IMR-90 (cell line): ENCODE results near the gene METTL17. TPM values are rescaled to one million over a fixed set of nuclear protein-coding genes. Genes with fewer than 3 reads are reported as not detected.

Experiments used
- ATAC-seq: fragments of 200-7000 bp; cut with Tn5 transposase; 2 replicates; pipeline ENCODE4 v1.9.1; 2020; ENCODE audit warnings: low read depth, mild to moderate bottlenecking, moderate library complexity
- BruUV-seq: library from RNA; stranded (reverse); fragments of 400-500 nt; replicated peaks from 2 replicates; lab custom pipeline; 2021; lab: Mats Ljungman, UMichigan
- CTCF ChIA-PET: fragments of 300-600 bp; formaldehyde crosslinking; extraction: SDS; loops from one replicate; lab custom pipeline; 2021; ENCODE audit warnings: antibody characterized with exemption; lab: Yijun Ruan, JAX
- POLR2A ChIA-PET: fragments of 300-600 bp; sonication (Branson Sonifier 250); formaldehyde crosslinking; loops from one replicate; lab custom pipeline; 2022; ENCODE audit warnings: antibody characterized with exemption; ENCODE audit not compliant: unreplicated experiment; lab: Charles Lee
- DNase-seq: peaks from one replicate; pipeline ENCODE4 v3.0.0; 2013
- H2AFZ ChIP-seq: replicated peaks from 2 replicates; pipeline ENCODE3; 2013; ENCODE audit warnings: low read length, mild to moderate bottlenecking; ENCODE audit not compliant: poor library complexity
- H2AK5ac ChIP-seq: 2 replicates; pipeline ENCODE4 v1.6.1; 2013; ENCODE audit warnings: low read depth, low read length, inconsistent platforms
- H2AK9ac ChIP-seq: replicated peaks from 2 replicates; pipeline ENCODE3; 2013; ENCODE audit warnings: mild to moderate bottlenecking, low read depth, low read length, moderate library complexity; ENCODE audit not compliant: poor library complexity
- H2BK120ac ChIP-seq: 2 replicates; pipeline ENCODE4 v1.6.1; 2013; ENCODE audit warnings: low read depth, low read length, inconsistent platforms
- H2BK15ac ChIP-seq: 3 replicates; pipeline ENCODE4 v1.6.1; 2013; ENCODE audit warnings: low read depth, low read length, inconsistent platforms
- H2BK20ac ChIP-seq: 2 replicates; pipeline ENCODE4 v1.6.1; 2013; ENCODE audit warnings: low read depth, mild to moderate bottlenecking, inconsistent platforms, low read length, moderate library complexity
- H2BK5ac ChIP-seq: 2 replicates; pipeline ENCODE4 v1.6.1; 2013; ENCODE audit warnings: mild to moderate bottlenecking, low read depth, low read length, inconsistent platforms; ENCODE audit not compliant: poor library complexity, severe bottlenecking
- H3K14ac ChIP-seq: replicated peaks from 2 replicates; pipeline ENCODE4 v1.6.1; 2013; ENCODE audit warnings: low read depth, low read length, inconsistent platforms
- H3K18ac ChIP-seq: 2 replicates; pipeline ENCODE4 v1.6.1; 2013; ENCODE audit warnings: low read depth, low read length, control low read depth
- H3K23ac ChIP-seq: 2 replicates; pipeline ENCODE4 v1.6.1; 2013; ENCODE audit warnings: low read depth, low read length, inconsistent platforms
- H3K27ac ChIP-seq: 2 replicates; pipeline ENCODE4 v1.5.1; 2013; ENCODE audit warnings: mild to moderate bottlenecking, control low read depth, low read length; ENCODE audit not compliant: insufficient read depth
- H3K27me3 ChIP-seq: 2 replicates; pipeline ENCODE4 v1.6.1; 2013; ENCODE audit warnings: low read length; ENCODE audit not compliant: control insufficient read depth, insufficient read depth
- H3K36me3 ChIP-seq: 2 replicates; pipeline ENCODE4 v1.6.1; 2013; ENCODE audit warnings: low read length, mixed read lengths; ENCODE audit not compliant: control insufficient read depth, insufficient read depth
- H3K4ac ChIP-seq: 2 replicates; pipeline ENCODE4 v1.6.1; 2013; ENCODE audit warnings: low read depth, low read length, inconsistent platforms
- H3K4me1 ChIP-seq: 2 replicates; pipeline ENCODE4 v1.6.1; 2013; ENCODE audit warnings: low read length, mixed read lengths; ENCODE audit not compliant: control insufficient read depth, insufficient read depth
- H3K4me2 ChIP-seq: 2 replicates; pipeline ENCODE4 v1.6.1; 2013; ENCODE audit warnings: low read depth, mild to moderate bottlenecking, control low read depth, low read length, moderate library complexity
- H3K4me3 ChIP-seq: 2 replicates; pipeline ENCODE4 v1.5.1; 2013; ENCODE audit warnings: low read depth, mild to moderate bottlenecking, control low read depth, low read length, moderate library complexity; ENCODE audit not compliant: insufficient read depth
- H3K56ac ChIP-seq: 2 replicates; pipeline ENCODE4 v1.6.1; 2013; ENCODE audit warnings: low read length, inconsistent platforms; ENCODE audit not compliant: insufficient read depth; ENCODE audit errors: extremely low read depth
- H3K79me1 ChIP-seq, 2 experiments: 2 replicates each; pipeline ENCODE4 v1.6.1; 2013; ENCODE audit warnings: low read length in 2 of 2, inconsistent platforms in 1 of 2, low read depth in 1 of 2
- H3K9ac ChIP-seq: 2 replicates; pipeline ENCODE4 v1.6.1; 2013; ENCODE audit warnings: low read depth, low read length, control low read depth
- H3K9me1 ChIP-seq: 2 replicates; pipeline ENCODE4 v1.6.1; 2013; ENCODE audit warnings: low read length, inconsistent platforms; ENCODE audit not compliant: insufficient read depth
- H3K9me3 ChIP-seq: 2 replicates; pipeline ENCODE4 v1.6.1; 2013; ENCODE audit warnings: low read length; ENCODE audit not compliant: control insufficient read depth, insufficient read depth
- H4K20me1 ChIP-seq: 2 replicates; pipeline ENCODE4 v1.6.1; 2013; ENCODE audit warnings: low read length, inconsistent platforms; ENCODE audit not compliant: insufficient read depth
- H4K5ac ChIP-seq: 2 replicates; pipeline ENCODE4 v1.6.1; 2013; ENCODE audit warnings: mild to moderate bottlenecking, low read depth, low read length, control low read depth
- H4K8ac ChIP-seq, 2 experiments: 2 replicates each; pipeline ENCODE4 v1.6.1; 2013; ENCODE audit warnings: low read depth in 2 of 2, low read length in 2 of 2, control low read depth in 1 of 2, inconsistent platforms in 1 of 2
- H4K91ac ChIP-seq: 2 replicates; pipeline ENCODE4 v1.6.1; 2013; ENCODE audit warnings: low read depth, low read length, inconsistent platforms; ENCODE audit not compliant: insufficient read depth
- BHLHE40 ChIP-seq: fragments of 150-350 bp; IDR thresholded peaks from 2 replicates; pipeline ENCODE4 v1.6.1; 2016; ENCODE audit warnings: mild to moderate bottlenecking, low read depth, low read length
- CEBPB ChIP-seq: IDR thresholded peaks from 2 replicates; pipeline ENCODE4 v1.6.1; 2012; ENCODE audit warnings: low read depth, low read length, improper control_type of control experiment
- CHD1 ChIP-seq: IDR thresholded peaks from 2 replicates; pipeline ENCODE4 v1.6.1; 2012; ENCODE audit warnings: low read depth, low read length, improper control_type of control experiment
- CTCF ChIP-seq: conservative IDR thresholded peaks from 2 replicates; pipeline ENCODE4 v1.5.1; 2012; ENCODE audit warnings: mild to moderate bottlenecking, low read depth, low read length, improper control_type of control experiment
- ELK1 ChIP-seq: fragments of 150-350 bp; IDR thresholded peaks from 2 replicates; pipeline ENCODE4 v1.6.1; 2016; ENCODE audit warnings: low read depth, mild to moderate bottlenecking, low read length, moderate library complexity, borderline replicate concordance
- MAZ ChIP-seq: IDR thresholded peaks from 2 replicates; pipeline ENCODE4 v1.6.1; 2012; ENCODE audit warnings: low read depth, mild to moderate bottlenecking, low read length, improper control_type of control experiment, moderate library complexity, borderline replicate concordance
- POLR2A ChIP-seq: IDR thresholded peaks from 2 replicates; pipeline ENCODE4 v1.6.1; 2012; ENCODE audit warnings: mild to moderate bottlenecking, low read depth, low read length
- RCOR1 ChIP-seq: IDR thresholded peaks from 2 replicates; pipeline ENCODE4 v1.6.1; 2012; ENCODE audit warnings: mild to moderate bottlenecking, low read length, improper control_type of control experiment; ENCODE audit not compliant: insufficient replicate concordance
- SMC3 ChIP-seq: fragments of 150-350 bp; IDR thresholded peaks from 2 replicates; pipeline ENCODE4 v1.6.1; 2016; ENCODE audit warnings: low read depth, mild to moderate bottlenecking, antibody characterized with exemption, low read length, moderate library complexity
- USF2 ChIP-seq: fragments of 150-350 bp; IDR thresholded peaks from 2 replicates; pipeline ENCODE4 v1.6.1; 2017; ENCODE audit warnings: mild to moderate bottlenecking, antibody characterized with exemption, low read length, low read depth
- WGBS, 2 experiments: methylation state at CpG; one replicate each; pipeline versions ENCODE4 v1.1.5 to v1.1.7; 2013; ENCODE audit warnings: missing lambda C conversion rate in 2 of 2; ENCODE audit not compliant: insufficient read length in 1 of 2; ENCODE audit errors: extremely low coverage in 2 of 2; 5-methylcytosine and 5-hydroxymethylcytosine counted together
- dilution Hi-C: fragments of 300-500 bp; cut with HindIII; formaldehyde crosslinking; loops from one replicate; pipeline ENCODE4 v1.14.3; 2018; ENCODE audit warnings: low sequenced_read_pairs; ENCODE audit not compliant: unreplicated experiment
- in situ Hi-C: fragments of 300-500 bp; cut with MboI; formaldehyde crosslinking; loops from 3 replicates; pipeline ENCODE4 v1.14.3; 2019; ENCODE audit warnings: low sequenced_read_pairs, inconsistent platforms, mixed read lengths
- intact Hi-C: fragments of 100-400 bp; cut with micrococcal nuclease; formaldehyde crosslinking; loops from 2 replicates; pipeline ENCODE4 v1.10.0; 2022
- polyA plus RNA-seq, 3 experiments: library from polyadenylated mRNA; depleted of rRNA; stranded (reverse); fragments of >200 nt; gene quantifications; 2 replicates each; pipeline ENCODE4 v1.2.3, GENCODE V29; 2012; ENCODE audit warnings: low replicate concordance in 1 of 3
- total RNA-seq: library from RNA; depleted of rRNA; stranded (reverse); fragments of >200 nt; gene quantifications from 2 replicates; pipeline ENCODE4 v1.2.3, GENCODE V29; 2012

METTL17 gene
- total and polyA plus RNA-seq, 2 of the 4 experiments (the other 2 are of a cell fraction) = 32.8 to 69.7 TPM

- DNase-seq (no peak), ATAC-seq (no peak)
- TF ChIP-seq CTCF = no peak
- no peak for TF ChIP-seq USF2
- TF ChIP-seq POLR2A = no peak
- no peak for TF ChIP-seq SMC3
- no peak for TF ChIP-seq BHLHE40
- TF ChIP-seq CHD1 = no peak
- TF ChIP-seq ELK1 = no peak
- TF ChIP-seq RCOR1 = no peak
- TF ChIP-seq MAZ = no peak
- TF ChIP-seq CEBPB = no peak
- H3K9me3 ChIP-seq = no peaks in the 10 kb centered on the region
- no peaks in the 10 kb centered on the region for H3K9me1 ChIP-seq
- no TSS peak for BruUV-seq
- no peaks in the 10 kb centered on the region for H3K36me3 ChIP-seq
- H3K4me2 ChIP-seq = no peak overlapping the region
- no peaks in the 10 kb centered on the region for H3K4me1 ChIP-seq
- ChIA-PET CTCF (interaction anchor here (0.7 to 0.8 kb wide), 2 partner anchors 16 to 84 kb away, joined by 3 read pairs; no protein-coding TSS in a partner anchor), POLR2A (no interaction called here)
- no peak overlapping the region for H2BK120ac ChIP-seq
- no peak overlapping the region for H3K27ac ChIP-seq
- H3K18ac ChIP-seq = no peak overlapping the region
- no peak overlapping the region for H2BK15ac ChIP-seq
- H3K4ac ChIP-seq = no peak overlapping the region
- H4K8ac ChIP-seq = no peak overlapping the region
- WGBS, 2 experiments = 84% methylated on average over 3 of the region's 5 CpGs; no CpG with 5 or more reads in 1 of the 2 experiments
- H3K14ac ChIP-seq = no peak overlapping the region
- H2AFZ ChIP-seq = no peak overlapping the region
- no peak overlapping the region for H4K91ac ChIP-seq
- dilution Hi-C loops (no loop called here), intact Hi-C loops (no loop called here), in situ Hi-C loops (no loop called here)
- H4K20me1 ChIP-seq = no peaks in the 10 kb centered on the region
- H3K4me3 ChIP-seq = no peak overlapping the region
- H3K27me3 ChIP-seq = peaks cover 58% of the 10 kb centered on the region
- no peak overlapping the region for H2AK9ac ChIP-seq
- H2BK20ac ChIP-seq = no peak overlapping the region
- no peak overlapping the region for H2BK5ac ChIP-seq
- H3K23ac ChIP-seq = no peak overlapping the region
- H4K5ac ChIP-seq = no peak overlapping the region
- H2AK5ac ChIP-seq = no peak overlapping the region
- H3K9ac ChIP-seq = no peak overlapping the region
- no peak overlapping the region for H3K56ac ChIP-seq
- no peaks in the 10 kb centered on the region for H3K79me1 ChIP-seq
Observed at GRCh38 chr14:21020977-21021545, 31.3 kb downstream of the METTL17 start.
